Spleen (tissue), 11 donors: ENCODE measurements around the gene GNG7. TPM values are rescaled to one million over a fixed set of nuclear protein-coding genes. Genes with fewer than 3 reads are reported as not detected.

Experiments used
- DNase-seq: peaks from one replicate; pipeline ENCODE4 v3.0.0-alpha.2; 2020
- H3K27ac ChIP-seq, 8 donors: fragments of 200-600 bp; sonication (generic) in 7 of 8; 1 replicate in 4 of 8; 2 replicates in 4 of 8; pipeline versions ENCODE4 v1.5.0 to v1.8.0; 2016 to 2021; ENCODE audit warnings: inconsistent platforms in 4 of 8, mild to moderate bottlenecking in 4 of 8, moderate library complexity in 1 of 8
- H3K27me3 ChIP-seq, 7 donors: fragments of 200-600 bp; sonication (generic) in 6 of 7; replicated peaks in 1 of 7; 1 replicate in 4 of 7; 2 replicates in 3 of 7; pipeline versions ENCODE4 v1.5.0 to v1.8.0; 2016 to 2021; ENCODE audit warnings: inconsistent platforms in 3 of 7, mild to moderate bottlenecking in 1 of 7
- H3K36me3 ChIP-seq, 6 donors: fragments of 200-600 bp; sonication (generic) in 5 of 6; 1 replicate in 4 of 6; 2 replicates in 2 of 6; pipeline versions ENCODE4 v1.5.0 to v1.8.0; 2016 to 2021; ENCODE audit warnings: inconsistent platforms in 2 of 6
- H3K4me1 ChIP-seq, 6 donors: fragments of 200-600 bp; sonication (generic) in 5 of 6; 1 replicate in 3 of 6; 2 replicates in 3 of 6; pipeline versions ENCODE4 v1.5.0 to v1.8.0; 2016 to 2021; ENCODE audit warnings: inconsistent platforms in 3 of 6
- H3K4me3 ChIP-seq, 8 donors: fragments of 200-600 bp; sonication (generic) in 7 of 8; 1 replicate in 4 of 8; 2 replicates in 4 of 8; pipeline versions ENCODE4 v1.5.0 to v1.8.0; 2016 to 2021; ENCODE audit warnings: inconsistent platforms in 4 of 8, mild to moderate bottlenecking in 4 of 8, moderate library complexity in 2 of 8
- H3K9me3 ChIP-seq, 8 donors: fragments of 200-600 bp; sonication (generic) in 7 of 8; 1 replicate in 4 of 8; 2 replicates in 4 of 8; pipeline versions ENCODE4 v1.5.0 to v1.8.0; 2016 to 2021; ENCODE audit warnings: inconsistent platforms in 4 of 8
- POLR2A ChIP-seq, 3 donors: fragments of 450-650 bp; IDR thresholded peaks; one replicate each; pipeline ENCODE4 v1.5.1; 2017; ENCODE audit warnings: antibody characterized with exemption in 3 of 3, mild to moderate bottlenecking in 1 of 3
- POLR2AphosphoS5 ChIP-seq, 3 donors: sonication (generic); formaldehyde crosslinking; IDR thresholded peaks; one replicate each; pipeline ENCODE4 v1.5.1; 2017; ENCODE audit warnings: antibody characterized with exemption in 3 of 3
- WGBS, 5 donors: extraction: QIAGEN DNeasy Blood & Tissue Kit in 3 of 5; methylation state at CpG; one replicate each; pipeline versions ENCODE4 v1.1.5 to v1.1.7; 2013 to 2018; 5-methylcytosine and 5-hydroxymethylcytosine counted together
- intact Hi-C: fragments of 100-400 bp; cut with DNase I; formaldehyde crosslinking; loops from one replicate; pipeline ENCODE4 v1.15.0; 2023; ENCODE audit warnings: low total_unique reads
- polyA plus RNA-seq, 3 donors: library from polyadenylated mRNA; stranded (reverse); fragments of 200-250 nt; gene quantifications; one replicate each; pipeline ENCODE4 v1.2.1, GENCODE V29; 2013
- total RNA-seq, 7 donors: library from RNA; depleted of rRNA in 3 of 7; stranded (reverse); fragments of >200 nt in 3 of 7; fragmentation: NEBNext Ultra II Directional in 4 of 7; extraction: Animal tissue kit (Norgen Biotek cat#: 25700) in 4 of 7; gene quantifications; one replicate each; pipeline versions ENCODE4 v1.1.0 to v1.2.1, GENCODE V29; 2016 to 2021
- TF ChIP-seq, protein P1 (sequence below), 11 experiments: fragments of 200-600 bp in 7 of 11; fragments of 450-650 bp in 4 of 11; sonication (generic) in 4 of 11; IDR thresholded peaks in 8 of 11; conservative IDR thresholded peaks in 3 of 11; 1 replicate in 7 of 11; 2 replicates in 4 of 11; pipeline versions ENCODE4 v1.4.0 to v1.8.0; 2016 to 2021; ENCODE audit warnings: antibody characterized with exemption in 11 of 11, inconsistent platforms in 4 of 11, mild to moderate bottlenecking in 1 of 11
- donor health status: healthy with polysubstance abuse.
- donor health status: DM: no; HTN: no; CAD: no; lungs with moderate emphysema.
- donor health status: DM: no; HTN: no; CAD: no.
- donor health status: Bipolar disorder and iron deficiency.
- donor health status: healthy.
- donor health status: DM: no; HTN: no; CAD: no.
- donor health status: DM: yes; HTN: yes; CAD: no.

The GNG7 gene
- total and polyA plus RNA-seq, 10 donors = 17.2 to 34.6 (median 18.9) TPM

DNA sequence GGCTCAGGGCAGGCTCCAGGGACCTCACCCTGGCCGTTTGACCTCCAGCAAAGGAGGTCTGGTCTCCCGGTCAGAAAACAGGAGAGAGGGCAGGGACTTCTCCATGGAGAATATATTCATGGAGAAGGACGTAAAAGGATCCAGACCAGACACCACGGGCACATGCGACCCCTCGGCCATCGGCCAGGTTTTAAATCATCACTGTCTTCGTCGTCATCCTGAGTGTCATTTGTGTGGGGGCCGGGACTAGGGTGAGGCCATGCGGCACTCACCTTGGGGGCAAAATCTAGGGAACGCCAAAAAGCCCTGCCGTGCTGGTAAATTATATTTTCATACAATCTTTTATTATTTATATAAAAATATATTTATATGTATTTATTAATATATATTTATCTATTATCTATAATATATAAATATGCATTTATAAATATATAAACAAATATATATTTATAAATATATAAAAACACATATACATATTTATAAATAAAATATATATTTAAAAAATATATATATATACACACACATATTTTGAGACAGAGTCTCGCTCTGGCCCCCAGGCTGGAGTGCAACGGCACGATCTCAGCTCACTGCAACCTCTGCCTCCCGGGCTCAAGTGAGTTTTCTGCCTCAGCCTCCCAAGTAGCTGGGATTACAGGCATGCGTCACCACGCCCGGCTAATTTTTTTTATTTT is 151.2 kb downstream of the GNG7 start:
- DNase-seq = no peak
- Histone ChIP-seq H3K4me3 (no peak overlapping the region), H3K27me3 (no peaks in the 10 kb centered on the region), H3K4me1 (peaks cover 5 to 88% (median 52%) of the 10 kb centered on the region in 6 donors), H3K27ac (peak overlapping the region in 2 of 8 donors; percentile 74 to 76), H3K36me3 (peaks cover 0 to 5% (median 0%) of the 10 kb centered on the region in 6 donors), H3K9me3 (no peaks in the 10 kb centered on the region)
- WGBS, 5 donors = 91 to 95% (median 94%) methylated on average over 20 of the region's 20 CpGs
- TF ChIP-seq POLR2A (IDR thresholded peaks at IDR 0.05) (no peak), POLR2AphosphoS5 (IDR thresholded peaks at IDR 0.05) (no peak)
- TF ChIP-seq, protein P1, sequence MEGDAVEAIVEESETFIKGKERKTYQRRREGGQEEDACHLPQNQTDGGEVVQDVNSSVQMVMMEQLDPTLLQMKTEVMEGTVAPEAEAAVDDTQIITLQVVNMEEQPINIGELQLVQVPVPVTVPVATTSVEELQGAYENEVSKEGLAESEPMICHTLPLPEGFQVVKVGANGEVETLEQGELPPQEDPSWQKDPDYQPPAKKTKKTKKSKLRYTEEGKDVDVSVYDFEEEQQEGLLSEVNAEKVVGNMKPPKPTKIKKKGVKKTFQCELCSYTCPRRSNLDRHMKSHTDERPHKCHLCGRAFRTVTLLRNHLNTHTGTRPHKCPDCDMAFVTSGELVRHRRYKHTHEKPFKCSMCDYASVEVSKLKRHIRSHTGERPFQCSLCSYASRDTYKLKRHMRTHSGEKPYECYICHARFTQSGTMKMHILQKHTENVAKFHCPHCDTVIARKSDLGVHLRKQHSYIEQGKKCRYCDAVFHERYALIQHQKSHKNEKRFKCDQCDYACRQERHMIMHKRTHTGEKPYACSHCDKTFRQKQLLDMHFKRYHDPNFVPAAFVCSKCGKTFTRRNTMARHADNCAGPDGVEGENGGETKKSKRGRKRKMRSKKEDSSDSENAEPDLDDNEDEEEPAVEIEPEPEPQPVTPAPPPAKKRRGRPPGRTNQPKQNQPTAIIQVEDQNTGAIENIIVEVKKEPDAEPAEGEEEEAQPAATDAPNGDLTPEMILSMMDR (IDR thresholded peaks at IDR 0.05 in 8 of 11, conservative IDR thresholded peaks at IDR 0.05 in 3 of 11) = no peak
- intact Hi-C loops = no loop called here

DNA sequence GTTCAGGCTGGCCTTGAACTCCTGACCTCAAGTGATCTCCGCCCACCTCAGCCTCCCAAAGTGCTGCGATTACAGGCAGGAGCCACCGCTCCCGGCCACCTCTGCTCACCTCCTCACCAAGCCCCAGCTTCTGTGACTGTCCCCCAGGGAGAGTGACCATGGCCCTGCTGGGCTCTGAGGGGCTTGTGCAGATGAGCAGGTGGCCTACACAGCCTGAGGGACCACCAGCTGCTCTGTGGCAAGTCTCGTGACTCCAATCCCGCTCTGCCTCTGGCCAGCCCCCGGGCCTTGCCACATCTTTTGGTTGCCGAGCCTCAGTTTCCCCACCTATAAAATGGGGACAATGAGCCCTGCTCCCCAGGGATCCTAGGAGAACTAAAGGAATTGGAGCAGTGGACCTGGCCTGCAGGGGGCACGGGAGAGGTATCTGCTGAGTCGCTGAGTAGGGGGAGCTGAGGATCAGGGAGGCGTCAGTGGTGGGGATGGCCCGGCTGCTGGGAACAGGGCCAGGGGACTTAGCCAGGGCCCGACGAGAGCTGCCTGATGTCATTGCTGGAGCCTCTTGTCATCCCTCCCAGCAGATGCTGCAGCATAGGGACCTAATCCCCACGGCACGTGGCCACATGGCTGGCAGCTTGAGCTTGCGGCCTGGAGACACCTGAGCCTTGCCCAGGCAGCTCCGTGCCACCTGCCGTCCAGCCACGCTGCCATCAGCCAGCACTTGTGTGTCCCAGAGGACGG is 151.9 kb downstream of the GNG7 start:
- peak; percentile 67 for DNase-seq
- peak overlapping the region in 7 of 8 donors; percentile 29 to 76 (median 58) for H3K27ac ChIP-seq
- H3K36me3 ChIP-seq = peaks cover 0 to under 1% (median 0%) of the 10 kb centered on the region in 6 donors
- WGBS, 5 donors = 79 to 92% (median 88%) methylated on average over 18 to 21 of the region's 21 CpGs
- no peaks in the 10 kb centered on the region for H3K9me3 ChIP-seq
- no peaks in the 10 kb centered on the region for H3K27me3 ChIP-seq
- TF ChIP-seq POLR2AphosphoS5 (IDR thresholded peaks at IDR 0.05) (no peak), POLR2A (IDR thresholded peaks at IDR 0.05) (no peak)
- TF ChIP-seq, protein P1 (IDR thresholded peaks at IDR 0.05 in 8 of 11, conservative IDR thresholded peaks at IDR 0.05 in 3 of 11) = no peak
- intact Hi-C loops = no loop called here
- peaks cover 12 to 88% (median 53%) of the 10 kb centered on the region in 6 donors for H3K4me1 ChIP-seq
- H3K4me3 ChIP-seq = no peak overlapping the region

DNA sequence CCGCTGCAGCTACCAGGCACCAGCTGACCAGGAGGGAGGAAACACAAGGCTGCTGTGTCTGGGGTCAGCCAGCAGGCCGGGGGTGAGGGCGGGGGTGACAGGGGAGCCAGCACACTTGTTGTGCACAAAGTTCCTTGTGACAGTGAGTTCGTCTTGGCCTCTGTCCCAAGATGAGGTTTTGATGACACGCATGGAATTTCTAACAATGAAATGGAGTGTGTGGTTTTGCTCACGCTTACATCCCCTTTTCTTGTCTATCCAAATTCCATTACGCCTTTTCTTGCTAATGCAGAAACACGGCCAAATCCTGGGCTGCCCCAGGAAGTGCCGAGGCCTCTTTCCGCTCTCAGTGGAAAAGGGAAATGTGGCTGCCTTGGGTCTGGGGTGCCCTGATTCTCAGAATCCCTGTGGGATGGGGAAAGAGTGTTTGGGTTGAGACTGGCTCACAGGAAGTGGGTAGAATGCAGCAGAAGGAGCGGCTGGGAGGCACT is 152.7 kb downstream of the GNG7 start:
- 41 to 61% (median 55%) methylated on average over 10 to 11 of the region's 11 CpGs for WGBS, 5 donors
- peaks cover 15 to 88% (median 57%) of the 10 kb centered on the region in 6 donors for H3K4me1 ChIP-seq

More for the DNA sequence above, 152.7 kb downstream of the GNG7 start:
- TF ChIP-seq POLR2AphosphoS5 (IDR thresholded peaks at IDR 0.05) (peak; percentile 40 to 81 (median 70)), POLR2A (IDR thresholded peaks at IDR 0.05) (no peak)
- TF ChIP-seq, protein P1 (IDR thresholded peaks at IDR 0.05 in 8 of 11, conservative IDR thresholded peaks at IDR 0.05 in 3 of 11) = peak in 1 of 11 experiments; percentile 17
- Histone ChIP-seq H3K27ac (peak overlapping the region in 7 of 8 donors; percentile 29 to 76 (median 58)), H3K9me3 (no peaks in the 10 kb centered on the region), H3K4me3 (no peak overlapping the region), H3K36me3 (no peaks in the 10 kb centered on the region), H3K27me3 (no peaks in the 10 kb centered on the region)
- peak; percentile 84 for DNase-seq
- intact Hi-C loops = no loop called here
